Thyroid gland (tissue), 4 donors: Measurements from ENCODE around the gene ANKRD53. TPM values are rescaled to one million over a fixed set of nuclear protein-coding genes. Genes with fewer than 3 reads are reported as not detected.

Experiments used
- DNase-seq, 2 donors: peaks; one replicate each; pipeline ENCODE4 v3.0.0-alpha.2; 2019
- H3K27ac ChIP-seq, 3 donors: fragments of 200-600 bp; sonication (generic); 1 replicate in 2 of 3; 2 replicates in 1 of 3; pipeline ENCODE4 v1.5.1; 2016 to 2019; ENCODE audit warnings: mild to moderate bottlenecking in 1 of 3, moderate library complexity in 1 of 3
- H3K27me3 ChIP-seq: fragments of 200-600 bp; sonication (generic); one replicate; pipeline ENCODE4 v1.5.1; 2019
- H3K36me3 ChIP-seq, 2 donors: fragments of 200-600 bp; sonication (generic); one replicate each; pipeline ENCODE4 v1.5.1; 2016 to 2019
- H3K4me1 ChIP-seq, 2 donors: fragments of 200-600 bp; sonication (generic); one replicate each; pipeline ENCODE4 v1.5.1; 2017 to 2019
- H3K4me3 ChIP-seq, 3 donors: fragments of 200-600 bp; sonication (generic); replicated peaks in 1 of 3; 1 replicate in 2 of 3; 2 replicates in 1 of 3; pipeline ENCODE4 v1.5.1; 2016; ENCODE audit warnings: mild to moderate bottlenecking in 1 of 3
- H3K9me3 ChIP-seq: fragments of 200-600 bp; sonication (generic); one replicate; pipeline ENCODE4 v1.5.1; 2017
- POLR2A ChIP-seq, 2 donors: fragments of 450-650 bp; IDR thresholded peaks; one replicate each; pipeline ENCODE4 v1.6.1; 2017; ENCODE audit warnings: antibody characterized with exemption in 2 of 2, mild to moderate bottlenecking in 2 of 2, moderate library complexity in 1 of 2
- WGBS, 2 donors: methylation state at CpG; one replicate each; pipeline ENCODE4 v1.1.5; 2017; 5-methylcytosine and 5-hydroxymethylcytosine counted together
- intact Hi-C: fragments of 100-400 bp; cut with DNase I; formaldehyde crosslinking; loops from one replicate; pipeline ENCODE4 v1.15.1; 2023
- total RNA-seq, 4 donors: library from RNA; depleted of rRNA; stranded (reverse); fragments of >200 nt; gene quantifications; one replicate each; pipeline ENCODE4 v1.2.3, GENCODE V29; 2016
- TF ChIP-seq, protein P1 (sequence below), 6 experiments: fragments of 200-600 bp in 3 of 6; fragments of 450-650 bp in 3 of 6; sonication (generic) in 3 of 6; IDR thresholded peaks; one replicate each; pipeline ENCODE4 v1.5.1; 2016 to 2019; ENCODE audit warnings: antibody characterized with exemption in 6 of 6, mild to moderate bottlenecking in 2 of 6, inconsistent platforms in 1 of 6, moderate library complexity in 1 of 6

ANKRD53 gene
- total RNA-seq, 4 donors from 2014 or later = 1.5 to 4.3 (median 2.7) TPM

DNA sequence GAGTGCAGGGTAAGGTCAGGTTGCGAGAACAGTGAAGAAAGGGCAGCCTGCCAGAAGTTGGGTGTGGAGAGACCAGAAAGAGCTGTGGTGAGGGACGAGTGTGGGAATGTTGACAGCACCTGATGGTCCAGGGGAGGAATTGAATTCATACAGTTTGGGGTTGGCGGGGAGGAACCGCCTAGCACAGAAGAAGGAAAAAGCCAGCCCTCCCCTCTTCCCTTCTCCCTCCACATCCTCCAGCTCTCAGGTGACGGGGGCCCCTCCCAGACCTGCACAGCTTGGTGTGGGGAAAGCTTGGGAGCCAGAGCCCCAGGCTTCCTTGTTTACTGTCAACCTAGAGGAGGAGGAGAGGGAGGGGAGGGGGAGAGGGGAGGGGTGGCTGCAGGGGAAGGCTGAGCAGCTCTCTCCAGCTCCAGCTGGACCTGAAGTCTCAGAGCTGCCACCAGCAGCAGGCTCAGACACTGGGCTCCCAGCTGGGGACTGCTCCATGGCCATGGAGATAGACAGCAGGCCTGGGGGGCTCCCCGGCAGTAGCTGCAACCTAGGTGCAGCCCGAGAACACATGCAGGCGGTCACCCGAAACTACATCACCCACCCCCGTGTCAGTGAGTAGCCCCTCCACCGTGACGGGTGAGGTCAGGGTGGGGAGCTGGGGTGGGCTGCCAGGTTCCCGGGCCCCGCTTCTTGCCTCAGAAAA, 42.8 kb upstream of the ANKRD53 start, which contains the start of gene ATP6V1B1:
Gene ATP6V1B1 (plus strand): TSS at position 433 of the 697 bp plus-strand sequence. CDS start 55 bp downstream, at position 488.
- H3K4me1 ChIP-seq = no peaks in the 10 kb centered on the region
- no peaks in the 10 kb centered on the region for H3K27me3 ChIP-seq
- no peaks in the 10 kb centered on the region for H3K36me3 ChIP-seq
- WGBS, 2 donors = 50 to 54% methylated on average over 5 to 14 of the region's 14 CpGs
- DNase-seq = no peak
- intact Hi-C loops = no loop called here
- no peak within 1 kb of the TSS for H3K4me3 ChIP-seq
- H3K27ac ChIP-seq = no peak within 1 kb of the TSS
- H3K9me3 ChIP-seq = no peaks in the 10 kb centered on the region
- TF ChIP-seq, protein P1, sequence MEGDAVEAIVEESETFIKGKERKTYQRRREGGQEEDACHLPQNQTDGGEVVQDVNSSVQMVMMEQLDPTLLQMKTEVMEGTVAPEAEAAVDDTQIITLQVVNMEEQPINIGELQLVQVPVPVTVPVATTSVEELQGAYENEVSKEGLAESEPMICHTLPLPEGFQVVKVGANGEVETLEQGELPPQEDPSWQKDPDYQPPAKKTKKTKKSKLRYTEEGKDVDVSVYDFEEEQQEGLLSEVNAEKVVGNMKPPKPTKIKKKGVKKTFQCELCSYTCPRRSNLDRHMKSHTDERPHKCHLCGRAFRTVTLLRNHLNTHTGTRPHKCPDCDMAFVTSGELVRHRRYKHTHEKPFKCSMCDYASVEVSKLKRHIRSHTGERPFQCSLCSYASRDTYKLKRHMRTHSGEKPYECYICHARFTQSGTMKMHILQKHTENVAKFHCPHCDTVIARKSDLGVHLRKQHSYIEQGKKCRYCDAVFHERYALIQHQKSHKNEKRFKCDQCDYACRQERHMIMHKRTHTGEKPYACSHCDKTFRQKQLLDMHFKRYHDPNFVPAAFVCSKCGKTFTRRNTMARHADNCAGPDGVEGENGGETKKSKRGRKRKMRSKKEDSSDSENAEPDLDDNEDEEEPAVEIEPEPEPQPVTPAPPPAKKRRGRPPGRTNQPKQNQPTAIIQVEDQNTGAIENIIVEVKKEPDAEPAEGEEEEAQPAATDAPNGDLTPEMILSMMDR (IDR thresholded peaks at IDR 0.05) = no peak
- TF ChIP-seq POLR2A (IDR thresholded peaks at IDR 0.05) = no peak

DNA sequence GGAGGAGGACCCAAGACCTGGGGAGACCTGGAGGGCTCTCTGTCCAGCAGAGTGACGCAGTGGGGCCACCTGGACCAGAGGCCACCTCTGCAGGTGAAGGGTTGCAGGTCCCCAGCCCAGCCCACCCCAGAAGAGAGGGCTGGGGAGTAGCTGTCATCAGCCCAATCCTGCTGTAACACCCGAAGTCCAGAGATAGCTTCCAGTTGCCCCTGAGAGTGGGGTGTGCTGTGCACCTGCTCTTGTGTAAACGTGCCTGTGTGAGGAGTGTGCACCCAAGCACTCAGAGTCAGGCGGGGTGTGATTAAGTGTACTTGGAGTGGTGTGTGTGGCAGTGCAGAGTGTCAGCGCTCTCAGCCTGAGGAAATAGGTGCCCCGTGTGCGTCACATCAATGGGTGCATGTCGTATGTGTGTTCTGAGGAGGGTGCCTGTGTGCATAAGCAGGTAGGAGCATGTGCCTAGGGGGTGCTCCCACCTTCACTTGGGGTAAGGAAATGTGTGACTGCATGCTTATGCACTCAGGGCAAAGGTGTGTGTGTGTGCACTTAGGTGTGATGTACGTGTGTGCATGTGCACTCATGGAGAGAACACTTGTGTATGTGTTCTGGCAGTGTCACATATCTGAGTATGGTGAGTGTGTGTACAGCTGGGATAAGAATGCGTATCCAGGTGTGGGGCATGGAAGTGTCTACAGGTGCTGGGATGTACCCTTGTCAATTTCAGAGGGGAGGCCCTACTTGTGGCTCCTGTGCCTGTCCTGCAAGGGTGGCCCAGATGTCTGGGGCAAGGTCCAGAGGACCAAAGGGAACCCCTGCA, 42.1 kb upstream of the ANKRD53 start:
- no peak overlapping the region for H3K27ac ChIP-seq
- H3K4me3 ChIP-seq = no peak overlapping the region
- H3K4me1 ChIP-seq = no peaks in the 10 kb centered on the region
- TF ChIP-seq, protein P1 (IDR thresholded peaks at IDR 0.05) = no peak
- TF ChIP-seq POLR2A (IDR thresholded peaks at IDR 0.05) = no peak
- no peaks in the 10 kb centered on the region for H3K9me3 ChIP-seq
- 53 to 73% methylated on average over 8 to 9 of the region's 10 CpGs for WGBS, 2 donors
- no peaks in the 10 kb centered on the region for H3K36me3 ChIP-seq
- H3K27me3 ChIP-seq = no peaks in the 10 kb centered on the region
- no peak for DNase-seq
- intact Hi-C loops = no loop called here

DNA sequence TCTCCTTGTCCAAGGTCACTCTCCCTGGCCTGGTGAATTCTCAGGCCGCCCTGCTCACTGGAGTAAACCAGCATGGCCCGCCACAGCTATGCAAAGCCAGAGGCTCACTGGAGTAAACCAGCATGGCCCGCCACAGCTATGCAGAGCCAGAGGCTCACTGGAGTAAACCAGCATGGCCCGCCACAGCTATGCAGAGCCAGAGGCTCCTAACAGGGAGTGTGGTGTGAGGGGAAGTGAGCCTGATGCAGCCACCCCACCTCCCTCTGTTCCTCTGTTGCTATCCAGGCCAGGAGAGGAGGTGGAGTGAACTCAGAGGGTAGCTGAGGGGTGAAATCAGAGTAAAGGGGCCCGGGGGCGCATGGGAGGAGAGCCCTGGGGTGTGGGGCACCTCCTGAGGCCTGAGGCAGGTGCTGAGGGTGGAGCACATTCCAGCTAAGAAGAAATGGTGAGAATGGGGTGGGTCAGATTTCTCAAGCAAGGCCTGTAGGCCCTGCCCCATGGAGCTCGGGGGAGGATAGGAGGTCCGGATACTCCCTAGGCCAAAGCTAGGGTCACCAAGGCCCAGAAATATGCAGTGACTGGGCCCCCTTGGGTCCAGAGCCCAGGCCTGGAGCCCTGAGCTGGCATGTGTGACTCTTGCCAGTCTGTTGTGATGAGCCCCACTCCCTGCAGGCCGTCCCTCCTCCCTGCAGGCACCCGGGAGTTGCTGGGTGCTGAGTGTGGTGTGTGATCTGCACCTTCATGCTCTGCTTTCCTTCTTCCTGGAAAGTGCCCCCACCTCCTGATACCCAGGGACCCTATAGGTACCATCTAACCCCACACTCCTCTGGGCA, 41.2 kb upstream of the ANKRD53 start:
- TF ChIP-seq, protein P1 (IDR thresholded peaks at IDR 0.05) = no peak
- TF ChIP-seq POLR2A (IDR thresholded peaks at IDR 0.05) = no peak
- Histone ChIP-seq H3K36me3 (no peaks in the 10 kb centered on the region), H3K4me1 (no peaks in the 10 kb centered on the region), H3K27me3 (no peaks in the 10 kb centered on the region), H3K27ac (no peak overlapping the region), H3K4me3 (no peak overlapping the region), H3K9me3 (no peaks in the 10 kb centered on the region)
- 80 to 90% methylated on average over 8 to 9 of the region's 10 CpGs for WGBS, 2 donors
- DNase-seq = no peak
- intact Hi-C loops = no loop called here

DNA sequence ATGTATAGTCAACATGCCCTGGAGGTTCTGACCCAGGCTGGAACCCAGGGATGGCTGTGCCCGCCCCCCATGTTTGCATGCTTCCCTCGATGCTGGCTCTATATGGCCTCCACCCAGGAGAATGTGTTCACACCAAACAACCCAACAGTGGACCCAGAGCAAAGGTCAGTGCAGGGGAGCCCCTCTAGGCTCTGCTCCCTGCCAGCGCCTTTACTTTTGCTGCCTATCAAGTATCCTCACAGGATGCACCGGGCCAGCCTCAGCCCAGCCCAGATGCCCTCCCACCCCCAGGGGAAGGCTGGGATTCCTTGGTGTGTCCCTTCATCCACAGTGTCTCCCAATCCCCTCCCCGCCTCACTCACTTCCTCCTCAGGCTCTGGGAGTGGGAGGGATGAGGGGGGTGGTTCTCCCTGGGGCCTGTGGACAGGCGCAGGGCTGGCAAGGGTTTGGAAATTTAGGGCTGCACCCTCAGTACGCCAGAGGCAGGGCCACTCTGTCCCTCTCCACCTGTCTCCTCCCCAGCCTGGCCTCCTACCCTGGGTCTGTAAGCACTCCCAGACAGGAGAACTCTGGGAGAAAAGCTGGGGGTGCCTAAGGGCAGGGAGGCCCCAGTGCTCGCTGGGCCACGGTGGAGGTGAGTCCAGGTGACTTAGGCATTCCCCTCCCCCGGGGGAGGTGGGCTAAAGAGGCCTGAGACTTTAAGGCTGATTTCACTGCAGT, 40.4 kb upstream of the ANKRD53 start:
- TF ChIP-seq, protein P1 (IDR thresholded peaks at IDR 0.05) = no peak
- TF ChIP-seq POLR2A (IDR thresholded peaks at IDR 0.05) = no peak
- 74 to 75% methylated on average over 8 to 9 of the region's 10 CpGs for WGBS, 2 donors
- H3K9me3 ChIP-seq = no peaks in the 10 kb centered on the region
- H3K4me3 ChIP-seq = no peak overlapping the region
- no peaks in the 10 kb centered on the region for H3K36me3 ChIP-seq
- no peaks in the 10 kb centered on the region for H3K4me1 ChIP-seq
- intact Hi-C loops = no loop called here
- no peaks in the 10 kb centered on the region for H3K27me3 ChIP-seq
- no peak for DNase-seq
- no peak overlapping the region for H3K27ac ChIP-seq
